Right lobe of liver (tissue), 6 donors: ENCODE data around the gene C11orf21. TPM values are rescaled to one million over a fixed set of nuclear protein-coding genes. Genes with fewer than 3 reads are reported as not detected.

Experiments
- ATAC-seq, 4 donors: fragments of 200-7000 bp; cut with Tn5 transposase; one replicate each; pipeline ENCODE4 v1.9.1; 2020; ENCODE audit warnings: mild to moderate bottlenecking in 4 of 4, moderate library complexity in 4 of 4
- DNase-seq, 3 donors: peaks; one replicate each; pipeline ENCODE4 v3.0.0-alpha.2; 2020
- H3K27ac ChIP-seq, 3 donors: fragments of 200-600 bp; one replicate each; pipeline ENCODE4 v1.8.0; 2022
- H3K27me3 ChIP-seq, 2 donors: fragments of 200-600 bp; one replicate each; pipeline ENCODE4 v1.8.0; 2022
- H3K36me3 ChIP-seq, 4 donors: fragments of 200-600 bp; sonication (generic) in 1 of 4; one replicate each; pipeline versions ENCODE4 v1.5.1 to v1.8.0; 2017 to 2022; ENCODE audit warnings: control low read depth in 1 of 4
- H3K4me1 ChIP-seq, 4 donors: fragments of 200-600 bp; sonication (generic) in 1 of 4; one replicate each; pipeline versions ENCODE4 v1.5.1 to v1.8.0; 2017 to 2022; ENCODE audit warnings: control low read depth in 1 of 4
- H3K4me3 ChIP-seq, 3 donors: fragments of 200-600 bp; one replicate each; pipeline ENCODE4 v1.8.0; 2022
- H3K9me3 ChIP-seq, 4 donors: fragments of 200-600 bp; sonication (generic) in 1 of 4; one replicate each; pipeline versions ENCODE4 v1.5.1 to v1.8.0; 2017 to 2022; ENCODE audit warnings: control low read depth in 1 of 4
- CTCF ChIP-seq, 4 donors: fragments of 200-600 bp in 3 of 4; fragments of 450-650 bp in 1 of 4; IDR thresholded peaks; one replicate each; pipeline versions ENCODE4 v1.5.1 to v1.8.0; 2016 to 2022; ENCODE audit warnings: antibody characterized with exemption in 4 of 4, mild to moderate bottlenecking in 2 of 4
- POLR2A ChIP-seq: fragments of 450-650 bp; IDR thresholded peaks from one replicate; pipeline ENCODE4 v1.6.1; 2017; ENCODE audit warnings: antibody characterized with exemption, mild to moderate bottlenecking
- WGBS: methylation state at CpG from one replicate; pipeline ENCODE4 v1.1.6; 2018; ENCODE audit warnings: low coverage, low lambda C conversion rate; ENCODE audit not compliant: insufficient coverage; ENCODE audit errors: missing lambda C conversion rate; 5-methylcytosine and 5-hydroxymethylcytosine counted together
- intact Hi-C, 2 donors: fragments of 100-400 bp; cut with DNase I; formaldehyde crosslinking; loops; one replicate each; pipeline versions ENCODE4 v1.11.2 to v1.14.1; 2022
- total RNA-seq, 6 experiments: library from RNA; depleted of rRNA in 2 of 6; stranded (reverse); fragments of >200 nt in 2 of 6; fragmentation: NEBNext Ultra II Directional in 3 of 6; extraction: Animal tissue kit (Norgen Biotek cat#: 25700) in 3 of 6; gene quantifications; one replicate each; pipeline versions ENCODE4 v1.1.0 to v1.2.4, GENCODE V29; 2016 to 2023
- donor health status: DM: no; HTN: yes; CAD: no.
- donor health status: DM: no; HTN: no; CAD: no.
- donor health status: DM: no; HTN: no; CAD: no.
- donor health status: DM: no; HTN: yes; CAD: no.
- donor health status: DM: no; HTN: yes; CAD: no.

C11orf21 gene
- total RNA-seq, 6 experiments from 2014 or later = 0.25 to 0.51 (median 0.39) TPM

DNA sequence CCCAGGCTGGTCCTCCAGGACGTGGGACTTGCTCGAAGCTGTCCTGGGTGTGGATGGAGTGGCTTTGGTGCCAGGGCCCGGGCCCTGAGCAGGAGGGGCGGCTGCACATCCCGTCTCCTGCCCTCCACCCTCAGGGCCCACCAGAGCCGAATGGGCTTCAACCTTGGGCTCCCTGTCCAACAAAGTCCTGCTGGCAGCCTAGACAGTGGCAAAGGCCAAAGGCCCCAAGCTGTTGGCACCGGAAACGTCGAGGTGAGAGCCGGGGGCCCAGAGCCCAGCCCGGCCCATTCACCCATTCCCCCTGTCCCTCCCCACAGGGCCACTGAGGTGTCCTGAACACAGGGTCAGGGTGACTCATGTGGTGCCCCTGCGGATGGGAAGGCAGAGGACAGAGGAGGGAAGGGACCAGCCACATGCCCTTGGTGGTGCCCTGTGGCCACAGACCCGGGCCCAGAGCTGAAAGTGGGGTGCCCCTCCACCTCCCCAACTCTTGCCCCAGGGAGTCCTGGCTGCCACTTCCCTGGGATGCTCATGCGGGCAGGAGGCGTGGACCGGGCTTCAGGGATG lies 9.2 kb upstream of the C11orf21 start:
- Histone ChIP-seq H3K27ac (no peak overlapping the region), H3K27me3 (no peaks in the 10 kb centered on the region), H3K4me3 (no peak overlapping the region), H3K4me1 (peaks cover 0 to 7% (median 0%) of the 10 kb centered on the region in 4 donors), H3K9me3 (no peaks in the 10 kb centered on the region), H3K36me3 (no peaks in the 10 kb centered on the region)
- DNase-seq (peak in 1 of 3 donors; percentile 37), ATAC-seq (no peak)
- WGBS = 94% methylated on average over 3 of the region's 16 CpGs
- TF ChIP-seq POLR2A = no peak
- no peak for TF ChIP-seq CTCF (IDR thresholded peaks at IDR 0.05)
- intact Hi-C loops = no loop called here

- Histone ChIP-seq H3K27ac (no peak overlapping the region), H3K4me3 (no peak overlapping the region), H3K27me3 (no peaks in the 10 kb centered on the region), H3K9me3 (no peaks in the 10 kb centered on the region), H3K4me1 (peaks cover 0 to 12% (median 2%) of the 10 kb centered on the region in 4 donors), H3K36me3 (no peaks in the 10 kb centered on the region)
- ATAC-seq = no peak
- no peak for TF ChIP-seq CTCF (IDR thresholded peaks at IDR 0.05)
- peak in 2 of 3 donors; percentile 39 to 40 for DNase-seq
- intact Hi-C loops = no loop called here
- WGBS = 69% methylated on average over 3 of the region's 16 CpGs
Observed at GRCh38 chr11:2310073-2310785, 8.5 kb upstream of the C11orf21 start.

DNA sequence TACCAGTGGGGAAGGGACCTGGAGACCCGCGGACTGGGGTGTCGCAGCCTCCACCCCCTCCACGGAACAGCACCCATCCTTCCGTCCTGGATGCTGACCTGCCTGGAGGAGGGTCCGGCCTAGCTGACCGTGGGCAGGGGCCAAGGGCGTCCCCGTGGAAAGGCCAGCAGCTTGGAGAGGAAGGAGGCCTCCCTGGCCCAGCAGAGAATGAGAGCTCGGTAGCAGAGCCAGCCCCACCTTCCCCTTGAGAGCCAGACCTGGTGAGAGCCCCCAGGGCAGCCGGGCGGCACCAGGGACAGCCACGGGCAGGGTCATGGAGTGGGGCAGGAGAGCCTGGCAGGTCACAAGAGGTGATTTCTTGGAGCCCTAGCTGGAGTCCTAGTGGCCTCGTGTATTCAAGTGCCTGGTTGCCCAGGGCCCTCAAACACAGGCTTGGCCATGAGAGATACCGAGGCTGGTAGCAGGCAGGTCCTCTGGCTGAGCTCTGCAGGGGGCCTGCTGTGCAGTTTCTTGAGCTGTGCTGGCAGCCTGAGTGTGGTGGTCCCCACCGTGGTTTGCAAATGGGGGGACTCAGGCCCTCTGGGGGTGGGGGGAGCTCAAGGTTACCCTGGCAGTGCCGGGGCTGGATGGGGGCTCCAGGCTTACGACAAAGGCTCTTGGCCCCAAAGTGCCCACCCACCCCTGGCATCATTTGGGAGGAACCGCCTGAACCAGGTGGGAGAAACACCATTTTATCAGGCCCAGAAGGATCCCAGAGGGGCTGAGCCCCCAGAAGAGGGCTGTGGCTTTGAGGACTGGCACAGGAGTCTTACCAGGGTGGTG lies 7.7 kb upstream of the C11orf21 start:
- Histone ChIP-seq H3K27ac (no peak overlapping the region), H3K4me1 (peaks cover 0 to 13% (median 3%) of the 10 kb centered on the region in 4 donors), H3K36me3 (no peaks in the 10 kb centered on the region), H3K4me3 (no peak overlapping the region), H3K27me3 (no peaks in the 10 kb centered on the region), H3K9me3 (no peaks in the 10 kb centered on the region)
- TF ChIP-seq POLR2A = no peak
- no peak for TF ChIP-seq CTCF (IDR thresholded peaks at IDR 0.05)
- DNase-seq (peak in 2 of 3 donors; percentile 33 to 37), ATAC-seq (no peak)
- intact Hi-C loops = loop anchor here (5.0 kb wide), 2 partner anchors 98 to 108 kb away; no protein-coding TSS in a partner anchor
- WGBS = 100% methylated on average over 1 of the region's 19 CpGs

GRCh38 chr11:2308713-2309112 lies 7.0 kb upstream of the C11orf21 start:
- ATAC-seq = no peak
- H3K27ac ChIP-seq = no peak overlapping the region
- H3K4me3 ChIP-seq = no peak overlapping the region
- WGBS = 72% methylated on average over 2 of the region's 7 CpGs
- H3K27me3 ChIP-seq = no peaks in the 10 kb centered on the region
- no peaks in the 10 kb centered on the region for H3K9me3 ChIP-seq
- intact Hi-C loops = loop anchor here (5.0 kb wide), 2 partner anchors 99 to 109 kb away; no protein-coding TSS in a partner anchor
- H3K36me3 ChIP-seq = no peaks in the 10 kb centered on the region
- peaks cover 0 to 9% (median 3%) of the 10 kb centered on the region in 4 donors for H3K4me1 ChIP-seq
- TF ChIP-seq POLR2A = no peak
- no peak for TF ChIP-seq CTCF (IDR thresholded peaks at IDR 0.05)
- DNase-seq = peak in 1 of 3 donors; percentile 41
